Activated CD4-positive, alpha-beta T cell treated with anti-CD3 and anti-CD28 coated beads, Interleukin-2, amount 50 U/mL, for 1 hour (primary cell): Measurements from ENCODE around the gene B4GALNT4.
"Not testable (repeated sequence)": the region's sequence is repeated elsewhere in the genome, so short reads cannot be mapped to it uniquely, and the experiment has no call there.

ENCODE experiments used
- DNase-seq: peaks from one replicate; pipeline ENCODE4 v3.0.0-alpha.2; 2020

B4GALNT4 gene

DNA sequence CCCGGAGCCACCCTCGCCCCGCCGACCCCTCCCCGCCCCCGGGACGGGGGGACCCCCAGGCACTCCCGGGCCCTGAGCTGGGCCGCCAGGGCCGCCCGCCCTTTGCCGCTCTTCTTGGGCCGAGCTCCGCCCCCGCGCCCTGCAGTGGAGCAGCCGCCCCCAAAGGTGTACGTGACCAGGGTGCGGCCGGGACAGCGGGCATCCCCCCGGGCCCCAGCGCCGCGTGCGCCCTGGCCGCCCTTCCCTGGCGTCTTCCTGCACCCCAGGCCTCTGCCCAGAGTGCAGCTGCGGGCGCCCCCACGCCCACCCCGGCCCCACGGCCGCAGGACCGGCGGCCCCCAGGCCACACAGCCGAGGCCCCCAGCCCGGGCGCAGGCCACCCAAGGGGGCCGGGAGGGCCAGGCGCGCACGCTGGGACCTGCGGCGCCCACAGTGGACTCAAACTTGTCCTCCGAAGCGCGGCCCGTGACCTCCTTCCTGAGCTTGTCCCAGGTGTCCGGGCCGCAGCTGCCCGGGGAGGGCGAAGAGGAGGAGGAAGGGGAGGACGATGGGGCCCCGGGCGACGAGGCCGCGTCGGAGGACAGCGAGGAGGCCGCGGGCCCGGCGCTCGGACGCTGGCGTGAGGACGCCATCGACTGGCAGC lies 7.4 kb downstream of the B4GALNT4 start:
- no peak for DNase-seq

DNA sequence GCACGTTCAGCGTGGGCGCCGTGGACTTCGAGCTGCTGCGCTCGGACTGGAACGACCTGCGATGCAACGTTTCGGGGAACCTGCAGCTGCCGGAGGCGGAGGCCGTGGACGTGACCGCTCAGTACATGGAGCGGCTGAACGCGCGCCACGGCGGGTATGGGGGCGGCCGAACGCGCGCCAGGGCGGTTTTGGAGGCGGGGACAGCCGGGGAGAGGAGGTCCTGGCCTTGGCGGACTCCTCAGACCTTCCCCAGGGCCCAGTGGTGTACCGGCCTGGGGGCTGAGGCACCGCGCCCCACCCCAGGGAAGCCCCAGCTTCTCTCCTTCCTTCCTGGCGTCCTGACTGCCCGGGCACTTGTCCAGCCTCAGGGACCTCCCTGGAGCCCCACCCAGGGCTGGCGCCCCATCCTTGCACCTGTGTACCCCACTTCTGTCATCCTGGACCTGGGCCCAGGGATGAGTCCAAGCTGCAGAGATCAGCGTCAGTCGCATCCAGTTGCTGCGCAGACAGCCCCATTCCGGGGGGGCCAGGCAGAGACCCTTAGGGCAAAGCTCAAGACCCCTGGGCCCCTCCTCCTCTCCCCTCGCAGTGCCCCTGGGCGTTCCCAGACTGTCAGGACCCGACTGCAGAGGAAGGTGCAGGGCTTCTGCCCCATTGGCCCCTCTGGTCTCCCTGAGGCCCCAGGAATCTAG lies 8.0 kb downstream of the B4GALNT4 start:
- DNase-seq: no peak

DNA sequence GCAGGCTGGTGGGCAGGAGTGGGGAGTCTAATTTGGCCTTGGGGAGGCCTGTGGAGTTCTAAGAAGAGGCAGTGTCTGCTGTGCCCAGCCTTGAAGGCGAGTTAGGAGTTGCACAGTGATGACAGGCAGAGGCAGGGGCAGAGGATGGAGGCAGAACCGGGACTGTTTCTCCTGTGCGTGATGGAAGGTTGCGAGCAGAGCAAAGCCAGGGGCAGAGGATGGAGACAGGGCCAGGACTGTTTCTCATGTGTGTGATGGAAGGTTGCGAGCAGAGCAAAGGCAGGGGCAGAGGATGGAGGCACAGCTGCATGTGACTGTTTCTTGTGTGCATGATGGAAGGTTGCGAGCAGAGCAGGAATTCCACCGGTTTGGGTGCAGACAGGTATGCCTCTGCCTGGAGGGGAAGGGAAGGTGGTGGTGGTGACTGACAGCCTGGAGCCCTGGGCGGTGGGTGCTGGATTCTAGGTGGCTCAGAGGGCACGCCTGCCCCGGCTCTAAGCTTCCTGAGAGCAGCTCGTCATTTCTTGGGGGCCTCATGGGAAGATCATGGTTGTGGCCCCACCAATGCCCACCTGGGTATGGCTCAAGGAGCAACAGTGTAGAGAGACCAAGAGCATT lies 8.7 kb downstream of the B4GALNT4 start:
- no peak for DNase-seq

DNA sequence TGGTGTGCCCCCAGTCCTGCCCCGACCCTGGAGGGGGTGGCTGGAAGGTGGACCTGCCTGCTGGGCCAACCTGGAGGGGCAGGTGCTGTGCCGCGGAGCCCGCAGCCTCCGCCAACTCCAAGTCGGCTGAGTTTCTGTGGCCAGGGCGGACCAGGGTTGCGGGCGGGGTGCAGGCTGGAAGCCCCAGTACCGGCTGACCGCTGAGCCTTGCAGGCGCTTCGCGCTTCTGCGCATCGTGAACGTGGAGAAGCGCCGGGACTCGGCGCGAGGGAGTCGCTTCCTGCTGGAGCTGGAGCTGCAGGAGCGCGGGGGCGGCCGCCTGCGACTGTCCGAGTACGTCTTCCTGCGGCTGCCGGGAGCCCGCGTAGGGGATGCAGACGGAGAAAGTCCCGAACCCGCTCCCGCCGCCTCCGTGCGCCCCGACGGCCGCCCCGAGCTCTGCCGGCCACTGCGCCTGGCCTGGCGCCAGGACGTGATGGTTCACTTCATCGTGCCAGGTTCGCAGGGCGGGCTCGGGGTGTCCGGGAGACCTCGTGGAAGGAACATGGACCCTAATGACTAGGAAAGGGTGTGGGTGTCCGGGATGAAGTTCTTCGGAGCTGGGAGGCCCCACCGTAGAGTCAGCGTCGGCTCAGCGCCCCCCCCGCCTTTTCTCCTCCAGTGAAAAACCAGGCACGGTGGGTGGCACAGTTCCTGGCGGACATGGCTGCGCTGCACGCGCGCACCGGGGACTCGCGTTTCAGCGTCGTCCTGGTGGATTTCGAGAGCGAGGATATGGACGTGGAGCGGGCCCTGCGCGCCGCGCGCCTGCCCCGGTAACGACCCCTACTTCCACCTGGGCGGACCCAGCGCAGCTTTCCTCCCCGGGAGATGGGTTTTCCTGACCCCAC lies 10.2 kb downstream of the B4GALNT4 start:
- DNase-seq: no peak

DNA sequence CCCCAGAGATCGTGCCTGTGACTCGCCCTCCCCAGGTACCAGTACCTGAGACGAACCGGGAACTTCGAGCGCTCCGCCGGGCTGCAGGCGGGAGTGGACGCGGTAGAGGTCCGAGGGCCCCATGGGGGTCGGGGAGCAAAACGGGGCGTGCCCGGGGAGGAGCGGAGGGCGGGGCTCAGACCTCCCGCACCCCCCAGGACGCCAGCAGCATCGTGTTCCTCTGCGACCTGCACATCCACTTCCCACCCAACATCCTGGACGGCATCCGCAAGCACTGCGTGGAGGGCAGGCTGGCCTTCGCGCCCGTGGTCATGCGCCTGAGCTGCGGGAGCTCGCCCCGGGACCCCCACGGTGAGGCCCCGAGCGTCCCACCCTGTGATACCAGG lies 10.8 kb downstream of the B4GALNT4 start:
- DNase-seq: no peak

DNA sequence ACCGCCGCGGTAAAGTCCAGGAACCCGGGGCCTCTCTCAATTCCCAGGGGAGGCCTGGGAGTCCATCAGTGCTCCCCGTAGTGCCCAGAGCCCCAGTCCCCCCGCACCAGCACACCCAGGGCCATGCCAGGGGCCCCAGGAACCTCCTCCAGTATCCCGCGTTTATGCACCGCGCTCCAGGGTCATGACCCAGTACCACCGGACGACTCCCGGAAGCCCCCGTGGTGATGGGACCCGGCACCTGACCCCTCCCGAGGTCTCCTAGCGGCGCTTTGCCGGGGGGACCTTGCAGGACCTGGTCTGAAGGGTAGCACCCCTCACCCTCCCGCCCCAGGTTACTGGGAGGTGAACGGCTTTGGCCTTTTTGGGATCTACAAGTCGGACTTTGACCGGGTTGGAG lies 11.2 kb downstream of the B4GALNT4 start:
- no peak for DNase-seq

DNA sequence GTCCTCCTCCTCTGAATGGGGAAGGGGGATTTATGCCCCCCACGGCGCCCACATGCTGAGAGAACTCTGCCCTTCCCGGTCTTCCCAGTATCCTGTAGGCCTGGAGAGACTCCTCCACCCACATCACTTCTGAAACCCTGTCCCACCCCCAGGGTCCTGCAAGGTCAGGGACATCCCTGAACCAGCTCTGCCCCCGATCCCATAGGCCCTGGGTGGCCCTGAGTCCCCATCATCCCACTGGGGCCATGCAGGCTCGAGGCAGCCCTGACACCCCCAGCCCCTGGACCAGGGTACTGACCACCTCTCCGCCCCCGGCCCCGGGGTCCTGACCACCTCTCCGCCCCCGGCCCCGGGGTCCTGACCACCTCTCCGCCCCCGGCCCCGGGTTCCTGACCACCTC lies 11.7 kb downstream of the B4GALNT4 start:
- no peak for DNase-seq

DNA sequence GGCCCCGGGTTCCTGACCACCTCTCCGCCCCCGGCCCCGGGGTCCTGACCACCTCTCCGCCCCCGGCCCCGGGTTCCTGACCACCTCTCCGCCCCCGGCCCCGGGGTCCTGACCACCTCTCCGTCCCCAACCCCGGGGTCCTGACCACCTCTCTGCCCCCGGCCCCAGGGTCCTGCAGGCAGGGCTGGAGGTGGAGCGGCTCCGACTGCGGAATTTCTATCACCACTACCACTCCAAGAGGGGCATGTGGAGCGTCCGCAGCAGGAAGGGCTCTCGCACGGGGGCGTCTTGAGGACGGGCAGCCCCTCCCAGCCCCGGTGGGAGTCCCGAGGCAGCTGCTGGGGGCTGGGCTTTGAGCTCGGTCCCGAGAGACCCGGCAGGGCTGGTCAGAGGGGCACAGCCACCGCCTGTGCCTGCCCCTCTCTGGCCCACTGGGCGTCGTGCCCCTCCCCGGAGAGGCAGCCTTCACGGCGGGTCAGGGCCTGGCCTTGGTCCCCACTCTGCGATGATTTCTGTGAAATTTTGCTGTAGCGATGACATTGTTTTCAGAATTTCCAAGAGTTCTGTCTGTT lies 12.3 kb downstream of the B4GALNT4 start:
- DNase-seq: no peak

DNA sequence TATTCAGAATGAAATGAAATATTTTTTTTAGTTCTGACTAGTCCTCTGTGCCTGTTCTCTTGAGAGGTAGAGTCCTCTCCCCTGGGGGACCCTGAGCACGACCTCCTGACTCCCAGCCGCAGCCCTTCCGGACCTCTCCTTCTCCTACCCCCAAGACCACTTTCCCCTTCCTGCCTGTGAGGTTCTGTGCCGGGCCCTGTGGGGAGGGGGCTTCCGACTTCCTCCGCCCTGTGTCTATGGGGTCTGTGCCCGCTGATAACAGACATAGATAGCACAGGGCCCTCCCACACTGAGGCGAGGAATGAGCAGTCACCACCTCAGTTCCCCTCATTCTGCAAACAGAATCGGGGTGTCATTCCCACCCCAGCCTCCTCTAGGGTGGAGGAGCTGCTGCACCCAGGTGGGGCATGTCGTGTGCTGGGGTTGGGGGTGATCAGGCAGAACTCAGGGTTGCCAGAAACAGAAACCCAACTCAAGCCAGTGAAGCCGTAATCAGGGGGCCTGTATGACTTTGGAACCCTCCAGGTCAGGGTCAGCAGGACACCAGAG lies 12.9 kb downstream of the B4GALNT4 start:
- no peak for DNase-seq

DNA sequence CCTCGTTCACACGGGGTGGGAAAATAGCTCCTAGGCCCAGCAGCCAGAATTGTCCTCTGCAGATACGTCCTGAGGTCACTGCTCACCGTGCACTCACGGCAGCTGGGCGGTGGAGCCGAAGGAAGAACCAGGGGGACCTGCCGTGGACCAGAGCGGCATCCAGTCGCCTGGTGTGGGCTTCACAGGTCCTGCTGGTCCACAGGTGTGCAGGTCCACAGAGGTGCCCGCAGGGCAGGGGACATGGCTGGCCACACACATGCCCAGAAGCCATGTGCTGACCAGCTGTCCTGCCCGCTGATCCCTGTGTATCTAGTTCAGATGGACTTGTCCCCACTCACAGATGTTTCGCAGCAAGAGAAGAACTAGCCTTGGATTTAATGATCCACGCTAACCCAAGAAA lies 14.1 kb downstream of the B4GALNT4 start:
- DNase-seq: no peak

DNA sequence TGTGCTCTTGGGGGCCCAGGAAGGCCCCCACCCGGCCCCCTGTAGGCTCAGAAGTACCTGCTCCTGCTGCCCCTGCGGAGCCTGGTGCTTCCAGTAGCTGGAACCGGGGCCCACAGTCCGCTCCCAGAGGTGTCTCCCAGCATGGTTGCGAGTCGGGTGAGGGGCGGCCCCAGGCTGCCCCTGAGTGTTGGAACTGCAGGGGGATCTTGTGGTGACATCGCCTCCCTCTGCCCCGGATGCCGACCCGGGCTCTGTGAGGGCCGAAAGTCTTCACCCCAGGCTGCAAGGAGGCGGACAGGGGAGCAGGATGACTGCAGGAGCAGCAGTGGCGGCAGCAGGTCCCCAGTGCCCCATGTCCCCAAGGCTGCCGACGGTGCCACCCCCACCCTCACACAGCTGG lies 15.2 kb downstream of the B4GALNT4 start:
- DNase-seq: no peak

DNA sequence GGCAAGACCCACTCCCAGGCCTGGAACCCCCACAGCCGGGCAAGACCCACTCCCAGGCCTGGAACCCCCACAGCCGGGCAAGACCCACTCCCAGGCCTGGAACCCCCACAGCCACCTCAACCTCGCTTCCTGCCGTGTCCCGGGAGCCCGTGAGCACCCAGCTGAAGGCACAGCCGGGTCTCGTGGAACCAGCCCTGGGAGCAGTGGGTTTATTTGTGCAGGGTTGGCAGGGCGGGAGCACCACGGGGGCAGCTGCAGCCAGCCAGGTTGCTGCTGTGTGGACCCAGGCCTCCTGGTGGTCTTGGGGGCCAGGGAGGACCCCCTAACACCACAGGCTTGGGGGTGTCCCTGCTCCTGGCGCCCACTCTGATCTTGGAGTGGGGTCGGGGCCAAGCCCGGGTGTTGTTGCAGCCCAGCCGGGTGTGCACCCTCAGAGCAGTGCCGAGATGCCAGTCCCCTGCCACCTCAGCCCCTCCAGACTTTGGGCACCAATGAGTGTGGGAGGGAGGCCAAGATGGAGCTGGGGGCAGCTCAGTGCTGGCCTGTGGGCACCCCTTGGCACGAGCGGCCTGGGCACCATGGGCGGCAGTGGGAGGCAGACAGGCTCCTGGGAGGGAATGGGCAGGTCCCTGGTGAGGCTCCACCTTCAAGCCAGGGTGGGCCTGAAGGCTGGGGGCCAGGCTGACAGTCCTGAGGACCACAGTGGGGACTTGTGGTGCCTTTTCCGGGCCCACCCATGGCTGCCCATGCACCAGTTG lies 16.5 kb downstream of the B4GALNT4 start:
- DNase-seq: no peak

DNA sequence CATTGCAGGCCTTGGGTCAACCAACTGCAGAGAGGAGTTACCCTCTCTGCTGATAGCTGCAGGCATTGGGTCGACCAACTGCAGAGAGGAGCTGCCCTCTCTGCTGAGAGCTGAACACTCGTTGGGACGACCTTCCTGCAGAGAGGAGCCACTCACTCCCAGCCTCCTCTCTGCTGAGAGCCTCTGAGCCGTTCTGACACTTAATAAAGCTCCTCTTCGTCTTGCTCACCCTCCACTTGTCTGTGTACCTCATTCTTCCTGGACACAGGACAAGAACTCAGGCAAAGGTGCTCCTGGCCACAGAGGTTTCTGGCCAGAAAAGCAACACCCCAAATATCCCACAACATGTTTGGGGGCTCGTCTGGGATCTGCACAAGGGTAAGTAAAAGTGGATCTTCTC lies 17.2 kb downstream of the B4GALNT4 start:
- no peak for DNase-seq

DNA sequence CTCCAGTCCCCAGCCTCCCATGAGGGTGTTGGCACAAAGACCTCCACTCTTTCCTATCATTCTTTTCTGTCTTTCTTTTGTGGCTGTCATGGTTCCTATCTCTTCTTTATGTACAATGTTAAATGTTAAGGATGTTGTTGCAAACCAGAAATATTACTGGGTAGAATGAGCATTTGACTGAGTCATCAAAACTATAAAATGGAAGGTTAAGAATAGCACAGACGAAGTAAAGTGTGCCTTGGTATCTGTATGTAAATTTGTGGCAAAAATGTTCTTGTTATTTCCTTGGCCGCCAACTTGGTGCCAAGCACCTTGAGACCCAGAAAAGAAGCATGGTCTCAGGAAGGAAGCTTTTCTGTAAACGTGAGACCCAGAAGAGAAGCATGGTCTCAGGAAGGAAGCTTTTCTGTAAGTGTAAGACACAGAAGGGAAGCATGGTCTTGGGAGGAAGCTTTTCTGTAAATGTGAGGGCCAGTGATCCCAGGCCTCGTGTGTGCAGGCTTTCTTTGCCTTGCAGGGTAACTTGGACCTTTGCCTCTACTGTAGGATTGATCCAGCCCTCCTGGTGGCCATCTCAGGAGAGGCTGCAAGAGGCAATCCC lies 18.0 kb downstream of the B4GALNT4 start:
- DNase-seq: no peak

DNA sequence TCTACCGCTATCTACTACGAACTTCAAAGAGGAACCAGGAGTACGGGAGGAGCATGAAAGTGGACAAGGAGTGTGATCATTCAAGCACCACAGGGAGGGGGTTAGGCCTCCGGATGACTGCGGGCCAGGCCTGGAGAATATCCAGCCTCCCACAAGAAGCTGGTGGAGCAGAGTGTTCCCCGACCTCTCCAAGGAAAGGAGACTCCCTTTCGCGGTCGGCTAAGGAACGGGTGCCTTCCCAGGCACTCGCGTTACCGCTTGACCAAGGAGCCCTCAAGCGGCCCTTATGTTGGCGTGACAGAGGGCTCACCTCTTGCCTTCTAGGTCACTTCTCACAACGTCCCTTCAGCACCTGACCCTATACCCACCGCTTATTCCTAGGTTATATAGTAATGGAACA lies 20.1 kb downstream of the B4GALNT4 start:
- DNase-seq: not testable (repeated sequence)

DNA sequence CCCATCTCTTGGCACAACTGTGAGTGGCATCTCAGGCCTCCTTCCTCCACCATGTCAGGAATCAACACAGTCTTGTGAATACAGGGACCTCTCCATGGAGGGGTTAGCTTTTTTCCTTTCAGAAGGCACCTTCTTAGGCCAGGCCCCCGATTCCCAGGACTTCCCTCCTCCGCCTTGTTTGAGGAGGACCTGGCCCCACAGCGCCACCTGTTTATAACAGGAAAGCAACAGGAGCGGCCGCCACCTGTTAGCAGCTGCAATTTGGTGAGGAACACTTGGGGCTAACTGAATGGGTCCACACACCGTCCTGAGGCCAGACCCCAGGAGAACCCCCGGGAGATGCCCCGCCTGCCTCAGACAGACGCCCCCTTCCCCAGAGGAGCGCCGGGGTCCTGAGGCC lies 20.9 kb downstream of the B4GALNT4 start:
- DNase-seq: no peak

DNA sequence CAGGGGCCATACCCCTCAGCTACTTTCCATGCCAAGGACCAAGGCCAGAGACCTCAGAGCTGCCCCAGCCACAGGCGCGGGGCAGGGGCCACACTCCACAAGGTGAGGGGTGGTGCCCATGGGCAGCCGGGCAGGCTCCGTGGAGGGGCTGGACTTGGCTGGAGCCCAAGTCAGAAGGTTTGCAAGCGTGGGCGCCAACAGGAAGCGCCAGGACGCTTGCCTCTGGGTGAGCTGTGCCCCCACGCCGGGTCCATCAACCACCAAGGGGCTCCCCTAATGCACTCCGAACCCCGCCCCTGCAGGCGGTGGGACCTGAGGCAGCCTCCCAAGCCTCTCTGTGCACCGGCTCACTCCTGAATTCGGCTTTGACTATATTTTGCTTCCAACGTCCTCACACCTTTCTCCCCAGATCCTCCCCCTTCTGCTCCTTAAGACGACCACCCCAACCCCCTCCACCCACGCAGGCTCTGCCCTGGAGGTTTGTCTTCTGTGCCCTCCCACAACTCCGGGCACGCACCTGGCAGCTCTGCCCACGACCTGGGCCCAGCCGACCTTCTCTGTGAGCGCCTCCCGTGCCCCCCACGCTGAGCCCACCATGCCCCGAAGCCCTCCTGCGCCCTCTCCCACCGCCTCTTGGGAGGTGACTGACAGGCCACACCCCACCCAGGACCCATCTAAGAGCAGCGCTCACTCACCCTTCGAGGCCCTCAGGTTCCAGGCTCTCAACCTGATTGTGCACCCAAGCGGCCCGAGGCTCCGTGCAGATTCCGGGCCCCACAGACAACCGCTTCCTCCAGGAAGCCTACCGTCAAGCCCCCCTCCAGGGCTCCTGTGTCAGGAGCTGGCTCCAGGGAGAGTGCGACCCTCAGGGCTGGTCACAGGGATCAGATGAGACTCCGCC lies 22.1 kb downstream of the B4GALNT4 start:
- no peak for DNase-seq

DNA sequence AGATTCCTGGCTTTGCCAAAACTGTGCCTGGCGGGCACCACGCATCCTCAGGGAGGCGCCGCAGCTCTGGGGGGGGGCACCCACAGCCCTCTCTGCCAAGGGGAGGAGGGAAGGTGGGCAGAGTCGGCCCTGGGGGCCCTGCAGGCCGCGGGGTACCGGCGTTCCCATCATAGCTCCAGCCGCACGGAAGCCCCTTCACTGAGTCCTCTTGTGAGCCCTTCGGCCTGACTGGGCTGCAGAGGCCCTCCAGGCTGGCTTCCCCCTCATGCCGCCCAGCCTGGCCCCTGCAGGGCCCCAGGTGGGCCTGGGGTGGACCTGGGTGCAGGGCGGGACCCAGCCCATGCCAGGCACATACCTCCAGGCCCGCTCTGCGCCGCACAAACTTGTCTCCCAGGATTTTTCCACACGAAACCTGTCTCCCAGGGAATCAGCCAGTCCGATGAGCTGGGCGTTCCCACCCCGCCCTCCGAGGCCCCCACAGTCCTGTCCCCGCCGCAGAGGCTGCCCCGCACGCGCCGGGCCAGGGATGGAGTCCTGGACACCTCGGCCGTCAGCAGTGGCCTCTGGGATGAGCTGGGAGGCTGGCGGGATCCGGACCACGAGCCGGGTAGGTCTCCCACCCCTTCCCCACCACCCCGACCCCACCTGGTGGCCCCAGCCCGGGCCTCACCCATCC lies 22.9 kb downstream of the B4GALNT4 start:
- DNase-seq: no peak

DNA sequence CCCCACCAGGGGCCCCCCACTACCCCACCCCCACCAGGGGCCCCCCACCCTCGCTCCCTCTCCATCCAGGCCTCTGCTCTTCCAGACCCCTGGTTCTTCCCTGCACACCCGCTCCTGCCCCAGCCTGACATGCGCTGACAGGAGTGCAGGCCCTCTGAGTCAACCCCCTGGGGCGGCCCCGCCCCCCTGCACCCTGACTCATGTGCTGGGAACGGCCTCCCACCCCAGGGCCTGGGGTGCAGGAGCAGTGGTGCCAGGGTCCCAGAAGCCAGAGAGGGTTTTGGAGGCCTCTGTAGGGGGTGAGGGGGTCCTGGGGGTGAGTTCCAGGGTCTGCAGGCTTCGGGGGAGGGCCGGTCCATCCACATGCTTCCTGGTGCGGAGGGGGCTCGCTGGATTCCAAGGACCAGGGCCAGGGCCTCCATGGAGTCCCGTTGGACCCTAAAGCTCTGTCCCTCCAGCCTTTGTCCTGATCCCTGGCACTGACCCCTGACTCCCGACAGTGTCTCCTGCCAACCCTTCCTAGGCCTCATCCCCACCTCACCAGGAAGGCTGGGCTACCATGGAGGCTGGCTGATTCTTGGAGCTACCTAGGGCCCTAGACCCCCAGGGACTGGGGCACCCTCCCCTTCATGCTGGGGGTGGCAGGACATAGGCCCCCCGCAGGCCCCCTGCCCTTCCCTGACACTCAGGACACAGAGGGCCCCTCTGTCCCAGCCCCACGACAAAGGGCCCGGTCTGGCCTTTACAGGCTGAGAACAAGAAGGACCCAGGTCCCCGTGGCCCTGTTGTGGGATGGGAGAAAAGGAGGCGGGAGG lies 24.1 kb downstream of the B4GALNT4 start:
- DNase-seq: no peak
